ENCODE results near the gene CIAO3. TPM values are rescaled to one million over a fixed set of nuclear protein-coding genes. Genes with fewer than 3 reads are reported as not detected.

The CIAO3 gene
- total RNA-seq, 2 donors from 2014 or later: 39.2 to 47.1 TPM

DNA sequence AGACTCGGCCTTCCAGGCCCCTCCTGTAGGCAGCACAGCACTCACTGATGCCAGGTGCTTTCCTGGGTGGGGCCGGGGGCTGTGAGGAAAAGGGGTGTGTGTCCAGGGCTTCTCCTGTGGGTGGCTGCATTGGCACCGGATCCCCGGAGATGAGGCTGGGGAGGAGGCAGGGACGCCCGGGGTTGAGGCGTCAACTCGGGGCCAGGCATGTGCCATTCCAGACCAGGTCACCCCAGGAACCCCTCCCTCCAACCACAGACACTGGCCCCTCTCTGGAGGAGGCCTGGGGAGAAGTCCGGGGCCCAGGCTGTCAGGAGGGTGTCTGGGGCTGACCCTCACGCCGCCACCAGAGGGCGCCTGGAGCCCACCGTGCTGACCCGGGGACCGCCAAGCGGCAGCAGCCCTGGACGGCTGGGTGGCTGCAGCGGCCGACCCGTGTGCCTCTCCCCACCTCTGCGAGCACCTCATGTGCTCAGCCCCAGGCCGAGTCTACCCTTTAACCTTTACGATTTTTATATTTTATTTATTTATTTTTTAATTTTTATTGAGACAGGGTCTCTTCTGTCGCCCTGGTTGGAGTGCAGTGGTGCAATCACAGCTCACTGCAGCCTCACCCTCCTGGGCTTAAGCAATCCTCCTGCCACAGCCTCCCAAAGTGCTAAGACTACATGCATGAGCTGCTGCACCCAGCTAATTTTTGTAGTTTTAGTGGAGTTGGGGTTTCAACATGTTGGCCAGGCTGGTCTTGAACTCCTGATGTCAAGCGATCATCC lies 29.1 kb downstream of the CIAO3 start:
- Mint-ChIP-seq H3K27ac (no peak overlapping the region), H3K9me3 (no peaks in the 10 kb centered on the region), H3K4me3 (no peak overlapping the region), H3K4me1 (no peaks in the 10 kb centered on the region), H3K36me3 (ENCODE audit: low read depth) (no peaks in the 10 kb centered on the region), H3K27me3 (peaks cover 8% of the 10 kb centered on the region)
- peak; percentile 70 for ATAC-seq (replicated peaks)

DNA sequence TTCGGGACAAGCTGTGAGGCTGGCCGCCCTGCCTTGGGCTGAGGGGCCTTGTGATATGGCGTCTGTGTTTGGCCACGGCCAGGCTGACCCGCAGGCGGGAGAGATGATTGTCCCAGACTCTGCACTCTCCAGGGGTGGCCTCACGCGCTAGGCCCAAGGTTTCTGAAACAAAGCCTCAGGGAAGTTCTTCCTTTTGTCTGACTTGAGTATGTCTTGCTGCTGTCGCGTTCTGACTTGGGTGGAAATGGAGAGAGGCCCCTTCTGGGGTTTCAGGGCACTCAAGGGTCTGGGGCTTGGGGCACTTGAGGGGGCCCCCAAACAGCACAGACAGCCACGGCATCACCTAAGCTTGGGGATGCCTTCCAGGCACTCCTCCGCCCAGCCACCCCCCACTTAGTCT lies 29.7 kb downstream of the CIAO3 start:
- H3K27ac Mint-ChIP-seq: no peak overlapping the region

DNA sequence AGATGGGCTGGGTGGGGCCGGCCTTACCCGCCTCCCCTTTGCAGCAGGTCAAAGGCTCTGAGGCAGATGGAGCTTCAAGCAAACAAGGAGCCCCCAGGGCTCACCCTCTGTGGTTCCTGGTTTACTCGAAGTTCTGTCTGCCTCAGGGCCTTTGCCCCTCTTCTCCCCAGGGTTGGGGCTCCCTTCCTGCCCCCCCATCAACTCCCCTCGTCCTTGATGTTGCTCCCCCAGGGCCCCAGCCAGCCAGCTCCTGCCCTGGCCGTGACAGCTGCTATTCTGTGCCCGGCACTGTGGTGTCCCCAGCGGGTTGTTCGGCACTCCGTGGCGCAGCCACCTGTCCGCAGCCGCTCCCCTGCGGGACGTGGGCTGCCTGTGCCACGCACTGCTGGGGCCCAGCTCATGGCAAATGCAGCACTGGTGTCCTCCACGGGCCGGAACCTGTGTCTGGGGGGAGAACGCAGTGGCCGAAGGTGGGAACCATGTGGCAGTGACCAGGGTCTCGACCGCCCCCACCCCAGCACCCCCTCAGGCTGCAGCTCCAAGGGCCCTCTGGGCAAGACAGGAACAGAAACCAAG lies 30.2 kb downstream of the CIAO3 start:
- no peak for ATAC-seq (replicated peaks)
- no peak overlapping the region for H3K27ac Mint-ChIP-seq

More for the DNA sequence above, 29.7 kb downstream of the CIAO3 start:
- Mint-ChIP-seq H3K27me3 (peaks cover 12% of the 10 kb centered on the region), H3K4me3 (no peak overlapping the region), H3K4me1 (no peaks in the 10 kb centered on the region), H3K9me3 (no peaks in the 10 kb centered on the region), H3K36me3 (ENCODE audit: low read depth) (no peaks in the 10 kb centered on the region)
- ATAC-seq (replicated peaks): no peak

DNA sequence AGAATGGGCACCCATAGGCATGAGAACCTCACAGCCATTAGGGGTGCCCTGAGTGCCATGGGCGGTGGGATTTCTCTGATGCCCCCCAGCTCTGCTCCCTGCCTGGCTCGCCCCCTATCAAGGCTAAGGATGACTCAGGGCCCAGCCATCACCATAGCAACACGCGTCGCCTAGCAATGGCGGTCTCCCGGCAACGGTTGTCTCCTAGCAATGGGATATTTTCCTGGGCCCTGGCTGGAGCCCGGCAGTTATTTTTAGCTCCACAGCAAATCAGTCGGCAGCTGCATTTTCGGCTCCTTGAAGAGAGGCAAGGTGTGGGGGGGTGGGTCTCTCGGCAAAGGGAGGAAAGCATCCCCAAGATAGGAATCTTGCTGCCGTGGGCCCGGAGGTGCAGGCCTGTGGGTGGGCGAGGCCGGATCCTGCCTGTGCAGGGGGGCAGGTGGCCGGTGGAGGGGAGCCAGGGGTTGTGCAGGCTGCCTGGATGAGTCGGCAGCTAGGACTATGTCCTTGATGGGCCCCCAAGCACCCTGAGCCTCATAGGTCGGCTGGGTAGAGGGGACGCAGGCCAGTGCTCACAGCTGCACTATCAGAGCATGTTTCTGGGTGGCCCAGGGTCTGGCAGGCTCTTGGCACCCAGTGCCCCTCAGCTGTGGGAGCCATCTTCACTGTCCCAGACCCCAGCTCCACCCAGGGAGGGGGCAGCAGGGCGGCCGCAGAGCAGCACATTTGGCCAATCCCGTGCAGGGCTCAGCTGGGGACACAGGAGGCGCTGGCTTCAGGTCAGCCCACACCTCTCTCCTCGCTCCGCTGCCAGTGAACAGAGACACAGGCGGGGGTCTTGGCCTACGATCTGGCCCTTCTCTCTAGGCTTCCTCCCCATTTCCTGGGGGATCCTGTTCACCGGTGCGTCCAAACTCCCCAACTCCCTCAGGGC lies 31.0 kb downstream of the CIAO3 start:
- ATAC-seq (replicated peaks): no peak
- peaks cover 12% of the 10 kb centered on the region for H3K27me3 Mint-ChIP-seq
- H3K4me3 Mint-ChIP-seq: no peak overlapping the region
- H3K36me3 Mint-ChIP-seq (ENCODE audit: low read depth): no peaks in the 10 kb centered on the region
- H3K4me1 Mint-ChIP-seq: no peaks in the 10 kb centered on the region
- H3K9me3 Mint-ChIP-seq: no peaks in the 10 kb centered on the region
- no peak overlapping the region for H3K27ac Mint-ChIP-seq

More for the DNA sequence above, 30.2 kb downstream of the CIAO3 start:
- no peaks in the 10 kb centered on the region for H3K4me1 Mint-ChIP-seq
- no peaks in the 10 kb centered on the region for H3K9me3 Mint-ChIP-seq
- H3K4me3 Mint-ChIP-seq: no peak overlapping the region
- peaks cover 12% of the 10 kb centered on the region for H3K27me3 Mint-ChIP-seq
- H3K36me3 Mint-ChIP-seq (ENCODE audit: low read depth): no peaks in the 10 kb centered on the region

DNA sequence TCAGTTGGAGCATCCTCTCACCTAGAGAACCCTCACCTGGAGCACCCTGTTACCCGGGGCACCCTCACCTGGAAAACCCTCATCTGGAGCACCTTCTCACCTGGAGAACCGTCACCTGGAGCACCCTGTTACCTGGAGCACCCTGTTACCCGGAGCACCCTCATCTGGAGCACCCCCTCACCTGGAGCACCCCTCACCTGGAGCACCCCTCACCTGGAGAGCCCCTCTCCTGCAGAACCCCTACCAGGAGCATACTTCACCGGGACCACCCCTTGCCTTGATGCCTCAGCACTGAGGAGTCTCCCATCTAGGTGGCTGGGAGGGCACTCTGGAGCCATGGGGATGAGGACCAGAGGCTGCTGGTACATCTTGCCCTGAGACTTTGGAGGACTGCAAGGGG lies 31.8 kb downstream of the CIAO3 start:
- ATAC-seq (replicated peaks): no peak
- peaks cover 12% of the 10 kb centered on the region for H3K27me3 Mint-ChIP-seq
- H3K9me3 Mint-ChIP-seq: no peaks in the 10 kb centered on the region
- H3K36me3 Mint-ChIP-seq (ENCODE audit: low read depth): no peaks in the 10 kb centered on the region
- H3K27ac Mint-ChIP-seq: no peak overlapping the region
- no peak overlapping the region for H3K4me3 Mint-ChIP-seq
- H3K4me1 Mint-ChIP-seq: no peaks in the 10 kb centered on the region

DNA sequence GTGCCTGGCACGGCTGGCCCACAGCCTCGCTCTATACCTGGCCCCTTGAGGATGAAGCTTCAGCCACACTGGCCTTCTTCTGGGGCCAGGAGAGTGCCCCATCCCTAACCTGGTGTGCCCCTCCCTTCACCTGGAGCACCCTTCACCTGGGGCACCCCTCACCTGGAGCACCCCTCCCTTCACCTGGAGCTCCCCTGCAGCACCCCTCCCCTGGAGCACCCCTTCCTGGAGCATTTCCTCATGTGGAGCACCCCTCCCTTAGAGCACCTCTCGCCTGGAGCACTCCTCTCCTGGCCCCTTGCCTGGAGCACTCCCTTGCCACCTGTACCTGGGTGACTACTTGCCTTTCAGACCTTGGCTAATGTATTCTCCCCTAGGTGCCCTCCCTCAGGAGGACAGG lies 32.8 kb downstream of the CIAO3 start:
- ATAC-seq (replicated peaks): no peak
- no peaks in the 10 kb centered on the region for H3K4me1 Mint-ChIP-seq
- H3K27ac Mint-ChIP-seq: no peak overlapping the region
- H3K27me3 Mint-ChIP-seq: peaks cover 12% of the 10 kb centered on the region
- no peaks in the 10 kb centered on the region for H3K36me3 Mint-ChIP-seq (ENCODE audit: low read depth)
- no peak overlapping the region for H3K4me3 Mint-ChIP-seq
- no peaks in the 10 kb centered on the region for H3K9me3 Mint-ChIP-seq

DNA sequence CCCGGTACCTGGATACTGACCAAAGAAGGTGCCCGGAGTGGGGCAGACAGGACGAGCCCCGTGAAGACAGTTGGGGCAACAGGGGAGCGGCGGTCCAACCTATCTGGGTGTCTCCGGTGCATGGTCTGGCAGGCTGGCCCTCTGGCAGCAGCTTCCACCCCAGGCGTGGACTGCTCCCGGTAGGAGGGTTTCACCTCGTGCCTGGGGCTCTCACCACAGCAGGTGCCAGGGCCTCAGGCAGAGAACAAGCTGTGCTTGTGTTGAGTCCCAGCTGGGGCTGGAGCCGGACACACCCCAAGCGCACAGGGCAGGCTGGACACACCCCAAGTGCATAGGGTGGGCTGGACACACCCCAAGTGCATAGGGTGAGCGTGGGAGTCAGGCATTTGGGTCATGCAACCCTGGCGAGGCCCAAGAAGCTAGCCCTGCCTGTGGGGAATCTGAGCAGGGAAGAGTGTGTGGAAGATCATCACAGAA lies 33.7 kb downstream of the CIAO3 start:
- Mint-ChIP-seq H3K27me3 (peaks cover 16% of the 10 kb centered on the region), H3K27ac (no peak overlapping the region), H3K4me1 (no peaks in the 10 kb centered on the region), H3K36me3 (ENCODE audit: low read depth) (no peaks in the 10 kb centered on the region), H3K9me3 (no peaks in the 10 kb centered on the region), H3K4me3 (no peak overlapping the region)
- ATAC-seq (replicated peaks): no peak

DNA sequence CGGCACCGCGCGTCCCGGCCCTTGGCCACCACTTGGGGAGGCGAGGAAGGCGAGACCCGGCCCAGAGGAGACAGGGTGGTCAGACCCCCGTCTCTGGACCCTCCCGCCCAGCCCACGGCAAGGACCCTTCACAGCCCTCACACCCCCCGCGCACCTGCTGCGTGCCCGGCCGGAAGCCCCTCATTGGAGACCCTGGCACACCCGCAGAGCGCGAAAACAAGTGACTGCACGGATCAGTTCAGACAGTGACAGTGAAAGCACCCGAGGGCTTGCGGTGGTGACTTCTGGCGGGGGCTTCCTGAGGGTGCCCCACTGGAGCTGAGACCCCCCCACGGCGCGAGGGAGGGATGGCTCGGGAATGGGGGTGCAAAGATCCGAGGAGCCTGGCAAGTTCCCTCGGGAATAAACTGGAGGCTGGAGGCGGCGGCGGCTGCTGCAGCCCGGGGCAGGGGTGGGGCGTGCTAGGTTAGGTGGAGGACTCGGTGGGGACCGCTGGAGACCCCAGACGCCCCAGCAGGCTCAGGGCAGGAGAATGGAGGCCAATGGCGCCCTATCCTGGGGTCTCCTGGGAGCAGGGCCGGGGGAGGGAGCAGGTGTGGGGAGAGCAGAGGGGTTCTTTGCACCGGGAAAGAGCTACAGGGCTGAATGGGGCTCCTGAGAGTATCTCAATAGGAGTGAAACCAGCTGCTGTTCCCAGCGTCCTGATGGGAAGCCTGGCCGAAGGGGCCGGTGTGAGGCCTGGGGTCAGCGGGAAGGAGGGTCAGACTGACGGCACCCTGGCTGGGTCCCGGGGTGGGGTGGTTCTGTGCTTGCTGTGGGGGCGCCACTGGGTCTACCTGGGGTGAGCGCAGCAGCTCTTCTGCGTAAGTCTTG lies 34.4 kb downstream of the CIAO3 start:
- peaks cover 16% of the 10 kb centered on the region for H3K27me3 Mint-ChIP-seq
- no peaks in the 10 kb centered on the region for H3K9me3 Mint-ChIP-seq
- no peak overlapping the region for H3K27ac Mint-ChIP-seq
- no peak for ATAC-seq (replicated peaks)
- no peaks in the 10 kb centered on the region for H3K4me1 Mint-ChIP-seq
- H3K36me3 Mint-ChIP-seq (ENCODE audit: low read depth): no peaks in the 10 kb centered on the region
- H3K4me3 Mint-ChIP-seq: no peak overlapping the region

DNA sequence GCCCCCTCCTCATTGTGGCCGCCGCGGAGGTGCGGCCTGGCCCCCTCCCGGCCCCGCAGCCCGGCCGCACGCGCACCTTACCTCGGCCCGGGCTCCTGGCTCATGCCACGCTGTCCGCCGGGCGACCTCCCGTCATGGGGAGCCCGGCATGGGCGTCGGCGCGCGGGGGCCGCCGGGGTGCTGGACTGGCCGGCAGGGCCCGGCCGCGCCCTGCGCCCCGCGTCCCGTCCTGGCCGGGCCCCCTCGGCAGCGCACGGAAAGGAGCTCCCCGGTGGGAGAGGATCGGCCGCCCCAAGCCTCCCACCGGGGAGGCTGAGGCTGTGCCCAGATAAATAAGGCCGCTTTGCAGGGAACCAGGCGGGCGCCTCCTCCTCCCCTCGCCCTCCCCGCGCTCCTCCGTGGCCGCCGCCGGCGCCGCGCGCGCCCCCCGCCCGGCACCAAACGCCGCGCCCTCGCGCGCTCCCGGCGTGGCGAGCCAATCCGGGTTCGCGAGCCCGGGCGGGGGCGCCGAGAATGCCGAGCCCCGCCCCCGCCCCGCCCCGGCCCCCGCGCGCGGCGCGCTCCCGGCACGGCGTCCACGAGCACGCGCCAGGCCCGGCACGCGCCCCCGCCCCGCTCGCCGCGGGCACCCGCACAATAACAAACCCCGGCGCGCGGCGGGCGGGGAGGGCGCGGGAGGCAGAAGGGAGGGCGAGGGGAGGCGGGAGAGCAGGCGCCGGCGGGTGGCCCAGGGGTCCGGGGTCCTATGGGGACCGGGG lies 35.2 kb downstream of the CIAO3 start, which contains the start of gene FBXL16:
Gene FBXL16, minus strand, starts transcription at position 371 of the 758 bp plus-strand sequence. CDS start 8,396 bp downstream, outside the sequence.
- Mint-ChIP-seq H3K27ac (no peak within 1 kb of the TSS), H3K4me1 (no peaks in the 10 kb centered on the region), H3K27me3 (peaks cover 16% of the 10 kb centered on the region), H3K9me3 (no peaks in the 10 kb centered on the region), H3K4me3 (no peak within 1 kb of the TSS), H3K36me3 (ENCODE audit: low read depth) (no peaks in the 10 kb centered on the region)
- no peak for ATAC-seq (replicated peaks)

DNA sequence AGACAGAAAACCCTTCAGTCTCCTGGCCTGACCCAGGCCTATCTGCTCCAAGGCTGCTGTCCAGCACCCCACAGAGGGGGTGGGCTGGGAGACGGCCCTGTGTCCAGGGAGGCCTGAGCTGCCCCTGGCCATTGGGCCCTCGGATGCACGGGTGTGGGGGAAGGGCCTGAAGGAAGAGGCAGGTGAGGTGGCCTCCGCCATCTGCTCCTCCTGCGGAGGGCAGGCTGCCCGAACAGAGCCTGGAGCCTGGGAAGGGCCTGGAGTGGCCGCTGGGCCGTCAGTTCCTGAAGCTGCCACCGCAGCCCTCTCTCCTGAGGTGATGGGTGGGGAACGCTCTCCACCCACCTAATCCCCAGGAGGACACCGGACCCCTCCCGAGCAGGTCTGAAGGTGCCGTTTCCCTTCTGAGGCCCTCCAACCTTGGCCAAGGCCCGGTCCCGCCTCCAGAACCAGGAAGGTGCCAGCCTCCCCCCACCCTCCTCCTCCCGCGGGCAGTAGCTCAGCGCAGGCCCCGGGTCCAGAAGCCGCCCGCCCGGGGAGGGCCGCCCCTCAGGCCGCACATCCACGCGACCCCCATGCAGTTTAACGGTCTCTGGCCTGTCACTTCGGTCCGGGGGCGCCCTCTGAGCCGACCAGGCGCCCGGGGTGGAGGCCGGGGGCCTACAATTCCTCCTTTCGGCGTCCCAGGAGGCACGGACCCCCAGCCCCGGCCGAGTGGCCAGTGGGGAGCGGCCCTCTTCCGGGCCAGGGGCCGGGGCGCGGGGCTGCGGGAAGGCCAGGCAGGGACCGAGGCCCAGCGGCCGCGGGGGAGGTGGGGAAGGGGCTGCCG lies 36.0 kb downstream of the CIAO3 start:
- H3K27ac Mint-ChIP-seq: no peak overlapping the region
- no peak overlapping the region for H3K4me3 Mint-ChIP-seq
- no peaks in the 10 kb centered on the region for H3K4me1 Mint-ChIP-seq
- no peaks in the 10 kb centered on the region for H3K9me3 Mint-ChIP-seq
- H3K36me3 Mint-ChIP-seq (ENCODE audit: low read depth): no peaks in the 10 kb centered on the region
- peaks cover 16% of the 10 kb centered on the region for H3K27me3 Mint-ChIP-seq
- no peak for ATAC-seq (replicated peaks)

DNA sequence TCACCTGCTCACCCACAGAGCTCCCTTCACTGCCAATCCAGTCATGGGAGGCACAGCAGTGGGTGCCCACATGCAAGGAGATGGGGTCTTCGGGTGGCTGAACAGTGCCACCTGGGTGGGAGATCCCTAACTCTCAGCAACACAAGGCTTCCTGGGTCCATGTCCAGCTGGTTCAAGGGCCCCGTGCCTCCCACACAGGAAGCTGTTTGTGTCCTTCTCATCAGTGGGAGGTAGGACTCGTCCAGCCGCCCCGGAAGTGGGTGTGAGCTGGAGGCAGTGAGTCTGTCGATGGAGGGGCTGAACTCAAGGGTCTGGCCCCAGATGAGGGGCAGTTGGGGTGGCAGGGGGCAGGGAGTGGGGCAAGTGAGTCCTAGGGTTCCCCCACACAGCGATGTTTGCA lies 36.8 kb downstream of the CIAO3 start:
- Mint-ChIP-seq H3K36me3 (ENCODE audit: low read depth) (no peaks in the 10 kb centered on the region), H3K4me1 (no peaks in the 10 kb centered on the region)
- no peak for ATAC-seq (replicated peaks)

DNA sequence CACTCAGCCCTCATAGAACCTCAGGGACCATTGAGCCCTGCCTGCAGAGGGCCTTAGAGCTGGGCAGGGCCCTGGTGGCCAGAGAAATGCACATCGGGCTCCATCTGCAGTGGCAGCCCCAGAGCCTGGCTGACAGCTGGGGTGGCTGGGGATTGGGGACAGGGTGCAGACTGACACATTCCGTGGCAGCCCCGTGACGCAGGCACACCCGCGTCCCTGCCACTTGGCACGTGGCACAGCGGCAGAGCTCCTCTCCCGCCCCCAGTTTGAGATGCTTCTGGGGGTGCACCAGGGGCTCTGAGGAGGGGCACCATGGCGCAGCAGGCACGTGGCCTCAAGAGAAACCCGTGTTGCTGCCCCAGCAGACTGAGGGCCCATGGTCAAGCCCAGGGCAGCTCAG lies 37.4 kb downstream of the CIAO3 start:
- Mint-ChIP-seq H3K36me3 (ENCODE audit: low read depth) (no peaks in the 10 kb centered on the region), H3K27me3 (peaks cover 16% of the 10 kb centered on the region), H3K9me3 (no peaks in the 10 kb centered on the region), H3K27ac (no peak overlapping the region), H3K4me1 (no peaks in the 10 kb centered on the region), H3K4me3 (no peak overlapping the region)
- ATAC-seq (replicated peaks): no peak

More for the DNA sequence above, 36.8 kb downstream of the CIAO3 start:
- H3K9me3 Mint-ChIP-seq: no peaks in the 10 kb centered on the region
- H3K27ac Mint-ChIP-seq: no peak overlapping the region
- H3K27me3 Mint-ChIP-seq: peaks cover 16% of the 10 kb centered on the region
- H3K4me3 Mint-ChIP-seq: no peak overlapping the region

Data from activated T-helper 17 cell treated with anti-CD3 and anti-CD28 coated beads, Interleukin-2, amount 50 U/mL, for 72 hours (primary cell).